HG03575 (cell line): Measurements from ENCODE around the gene CHRNA9.
"Not testable (repeated sequence)": the region's sequence is repeated elsewhere in the genome, so short reads cannot be mapped to it uniquely, and the experiment has no call there.

Experiments
- ATAC-seq: cut with Tn5 transposase; IDR thresholded peaks from one replicate; pipeline ENCODE4 v1.9.1; 2021; ENCODE audit not compliant: unreplicated experiment, insufficient number of reproducible peaks, low FRiP score; ENCODE audit errors: extremely low read depth

The CHRNA9 gene

GRCh38 chr4:40372651-40373050 lies 37.5 kb downstream of the CHRNA9 start:
- ATAC-seq = no peak

DNA sequence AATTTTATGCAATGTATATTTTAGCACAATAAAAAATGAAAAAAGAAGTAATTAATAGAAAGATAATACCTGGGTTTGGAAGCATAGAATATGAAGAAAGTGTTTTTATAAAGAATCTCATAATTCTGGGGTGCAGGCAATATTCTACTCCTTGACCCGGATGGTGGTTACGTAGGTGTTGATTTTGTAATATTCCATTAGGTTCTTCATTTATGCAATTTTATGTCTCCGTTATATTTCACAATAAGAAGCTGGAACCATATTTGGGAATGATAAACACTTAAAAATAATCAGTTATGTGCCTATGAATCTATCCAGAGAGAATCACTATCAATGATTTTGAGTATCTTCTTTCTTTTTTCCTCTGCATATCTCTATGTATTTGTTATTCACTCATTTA lies 38.5 kb downstream of the CHRNA9 start:
- no peak for ATAC-seq

- no peak for ATAC-seq
Observed at GRCh38 chr4:40375095-40375494, 40.0 kb downstream of the CHRNA9 start.

DNA sequence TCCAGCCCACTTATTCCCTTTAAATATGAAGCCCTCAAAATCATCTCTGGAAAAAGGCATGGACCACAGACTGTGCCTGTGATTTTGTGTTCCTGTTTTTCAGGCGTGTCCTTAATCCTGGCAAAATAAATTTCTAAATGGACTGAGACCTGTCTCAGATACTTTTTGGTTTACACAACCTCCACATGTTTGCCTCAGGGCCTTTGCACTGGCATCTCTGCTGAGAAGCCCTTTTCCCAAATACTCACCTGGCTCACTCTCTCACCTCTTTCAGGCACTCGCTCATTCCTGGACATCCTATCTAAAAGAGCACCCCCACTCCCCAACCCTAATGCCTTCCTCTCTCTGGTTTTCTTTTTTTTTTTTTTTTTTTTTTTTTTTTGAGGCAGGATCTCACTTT lies 40.5 kb downstream of the CHRNA9 start:
- no peak for ATAC-seq

DNA sequence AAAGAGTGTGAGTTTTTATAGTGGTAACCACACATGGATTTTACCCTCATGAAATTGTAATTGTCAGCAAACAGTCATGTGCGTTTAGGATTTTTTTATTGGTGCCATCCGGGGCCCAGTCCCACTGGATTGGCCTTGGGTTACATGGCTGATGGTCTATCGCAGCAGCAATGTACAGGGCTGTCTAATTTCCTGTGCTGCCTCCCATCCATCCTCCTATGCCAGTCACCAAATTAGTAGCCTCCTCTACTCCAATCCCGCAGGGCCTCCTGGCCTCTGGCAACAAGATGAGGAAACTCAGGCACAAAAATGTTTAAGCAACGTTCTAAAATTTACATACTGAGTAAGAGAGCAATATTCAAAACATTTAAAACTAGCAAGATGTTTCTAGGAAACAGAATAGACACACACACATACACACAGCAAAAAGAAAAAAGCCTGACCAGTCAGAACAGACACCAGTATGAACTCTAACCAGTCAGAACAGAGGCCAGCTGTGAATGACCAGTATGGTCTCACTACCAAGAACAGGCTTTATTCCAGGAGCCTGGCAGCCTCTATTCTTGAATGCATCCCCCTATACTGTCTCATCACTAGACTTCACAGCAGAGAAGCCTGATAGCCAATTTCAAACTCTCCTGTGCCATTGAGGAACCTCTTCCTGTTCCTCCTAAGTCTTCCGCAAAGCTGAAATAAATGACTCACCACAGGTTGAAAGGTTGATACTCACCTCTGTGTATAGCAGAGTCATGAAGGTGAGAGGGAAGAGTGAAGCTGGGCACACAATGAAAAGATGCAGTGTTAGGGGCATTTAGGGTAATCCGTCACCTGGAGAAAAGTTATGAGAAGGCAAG lies 42.6 kb downstream of the CHRNA9 start:
- ATAC-seq = no peak

DNA sequence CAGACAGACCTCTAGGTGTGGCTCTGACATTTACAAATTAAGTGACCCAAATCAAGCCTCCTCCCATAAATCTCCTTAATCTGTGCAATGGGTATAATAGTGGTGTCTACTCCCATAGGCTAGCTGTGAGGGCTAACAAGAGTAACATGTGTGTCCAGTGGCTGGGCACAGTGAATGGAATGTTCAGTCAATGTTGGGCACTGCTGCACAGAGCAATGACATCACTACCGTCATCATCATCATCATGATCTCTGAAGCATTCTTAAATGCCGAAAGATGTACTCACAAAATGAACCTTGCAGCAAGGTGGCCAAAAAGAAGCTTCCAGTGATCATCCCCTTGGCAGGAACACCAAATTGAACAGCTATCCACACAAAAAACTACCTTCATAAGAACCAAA lies 43.5 kb downstream of the CHRNA9 start:
- no peak for ATAC-seq

DNA sequence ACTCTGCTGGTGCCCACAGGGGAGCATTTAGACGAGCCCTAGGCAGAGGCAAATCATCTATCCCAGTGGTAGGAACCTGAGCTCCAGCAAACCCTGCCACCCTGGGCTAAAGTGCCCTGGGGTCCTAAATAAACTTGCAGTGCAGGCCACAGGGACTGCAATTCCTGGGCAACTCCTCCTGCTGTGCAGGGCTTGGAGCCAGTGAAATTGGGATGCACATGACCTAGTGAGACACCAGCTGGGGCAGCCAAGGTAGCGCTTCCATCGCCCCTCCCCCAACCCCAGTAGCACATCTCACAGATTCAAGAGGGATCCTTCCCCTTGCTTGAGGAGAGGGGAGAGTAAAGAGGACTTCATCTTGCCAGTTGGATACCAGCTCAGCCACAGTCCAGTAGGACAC lies 44.1 kb downstream of the CHRNA9 start:
- no peak for ATAC-seq

- no peak for ATAC-seq
Observed at GRCh38 chr4:40380647-40381046, 45.5 kb downstream of the CHRNA9 start.

DNA sequence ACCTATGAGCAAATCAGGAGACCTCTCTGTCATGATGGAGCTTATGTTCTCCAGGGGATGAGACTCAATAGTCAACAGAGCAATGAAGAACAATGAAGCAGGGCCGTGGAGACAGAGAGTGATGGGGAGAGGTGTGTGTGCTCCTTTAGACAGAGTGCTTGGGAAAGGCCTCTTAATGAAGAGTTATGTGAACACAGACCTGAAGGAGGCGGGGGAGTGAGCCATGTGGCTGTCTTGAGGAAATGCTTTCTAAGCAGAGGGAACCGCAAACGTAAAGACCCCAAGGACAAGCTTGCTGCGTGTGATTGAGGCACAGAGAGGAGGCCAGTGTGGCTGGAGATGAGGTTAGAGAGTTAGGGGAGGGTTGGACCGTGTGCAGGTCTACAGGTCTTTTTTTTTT lies 53.1 kb downstream of the CHRNA9 start:
- ATAC-seq = no peak

DNA sequence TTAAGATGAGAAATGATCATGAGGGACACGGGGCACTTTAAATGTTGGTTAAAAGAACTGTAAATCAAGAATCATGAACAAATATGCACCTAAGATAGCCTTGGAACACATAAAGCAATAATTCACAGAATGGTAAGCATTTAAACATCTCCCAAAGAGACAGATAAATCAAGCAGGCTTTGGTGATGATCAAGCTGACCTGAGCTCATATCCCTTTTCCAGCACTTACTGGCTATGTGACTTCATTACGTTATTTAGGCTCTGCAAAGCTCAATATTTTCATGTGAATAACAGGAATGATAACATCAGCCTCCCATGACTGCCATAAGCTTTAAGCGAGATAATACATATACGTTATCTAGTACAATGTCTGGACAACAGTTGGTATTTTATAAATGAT lies 54.9 kb downstream of the CHRNA9 start:
- ATAC-seq = no peak

DNA sequence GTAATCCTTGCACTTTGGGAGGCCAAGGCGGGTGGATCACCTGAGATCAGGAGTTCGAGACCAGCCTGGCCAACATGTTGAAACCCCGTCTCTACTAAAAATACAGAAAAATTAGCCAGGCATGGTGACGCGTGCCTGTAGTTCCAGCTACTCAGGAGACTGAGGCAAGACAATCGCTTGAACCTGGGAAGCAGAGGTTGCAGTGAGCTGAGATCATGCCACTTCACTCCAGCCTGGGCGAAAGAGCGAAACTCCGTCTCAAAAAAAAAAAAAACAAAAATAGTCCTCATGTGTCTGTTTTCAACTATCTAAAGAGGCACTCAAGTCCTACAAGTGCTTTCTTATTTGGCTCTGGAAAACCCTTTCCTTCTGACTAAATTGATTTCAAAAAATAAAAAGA lies 57.1 kb downstream of the CHRNA9 start:
- not testable (repeated sequence) for ATAC-seq

DNA sequence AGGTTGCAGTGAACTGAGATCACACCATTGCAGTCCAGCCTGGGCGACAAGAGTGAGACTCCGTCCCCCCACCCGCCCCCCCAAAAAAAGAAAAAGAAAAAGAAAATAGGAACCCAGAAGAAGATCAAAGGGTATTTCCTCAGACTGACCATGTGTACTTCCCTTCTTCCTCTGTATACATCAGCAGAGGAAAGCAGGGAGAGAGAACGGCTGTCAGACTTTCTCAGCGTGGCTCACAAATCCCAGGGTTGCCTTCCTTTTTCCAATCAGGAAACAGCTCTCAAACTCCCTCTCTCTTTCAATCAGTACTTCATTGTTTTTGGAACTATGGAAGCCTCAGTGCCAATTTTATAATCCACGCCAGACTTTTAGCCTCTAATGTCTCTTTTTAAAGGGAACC lies 59.1 kb downstream of the CHRNA9 start:
- ATAC-seq = no peak

DNA sequence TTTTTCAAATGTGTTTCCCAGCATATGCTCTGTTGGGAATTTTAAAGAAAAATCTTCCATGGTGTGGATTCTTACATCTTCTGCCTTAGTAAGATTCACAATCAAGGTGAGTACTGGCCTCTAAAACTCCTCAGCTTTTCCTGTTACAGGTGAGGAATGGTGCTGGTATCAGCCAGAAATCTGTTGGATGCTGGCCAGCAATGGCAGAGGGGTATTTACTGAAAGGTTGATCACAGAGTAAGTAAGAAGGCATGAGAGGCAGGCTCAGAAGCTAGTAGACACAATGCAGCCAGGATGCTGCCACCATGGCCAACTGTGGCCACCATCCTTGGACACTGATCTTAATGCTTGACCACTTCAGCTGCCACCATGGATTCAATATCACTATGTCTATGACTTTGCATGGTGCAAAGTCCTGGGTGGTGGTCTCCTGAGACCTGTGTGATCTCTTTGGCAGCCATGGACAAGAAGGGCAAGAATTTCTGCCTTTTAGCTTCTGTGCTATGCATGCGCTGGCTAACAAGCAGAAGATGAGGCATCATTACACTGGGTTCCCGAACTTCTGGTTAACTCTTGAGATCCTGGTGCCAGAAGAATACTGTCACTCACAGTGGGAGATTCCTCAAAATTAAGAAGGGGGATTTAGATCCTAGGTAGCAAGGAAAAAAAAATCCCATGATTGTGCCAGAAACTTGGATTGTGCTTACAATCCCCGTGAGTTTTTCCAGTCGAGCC lies 60.2 kb downstream of the CHRNA9 start:
- ATAC-seq = no peak

GRCh38 chr4:40395908-40396793 lies 61.0 kb downstream of the CHRNA9 start:
- no peak for ATAC-seq

DNA sequence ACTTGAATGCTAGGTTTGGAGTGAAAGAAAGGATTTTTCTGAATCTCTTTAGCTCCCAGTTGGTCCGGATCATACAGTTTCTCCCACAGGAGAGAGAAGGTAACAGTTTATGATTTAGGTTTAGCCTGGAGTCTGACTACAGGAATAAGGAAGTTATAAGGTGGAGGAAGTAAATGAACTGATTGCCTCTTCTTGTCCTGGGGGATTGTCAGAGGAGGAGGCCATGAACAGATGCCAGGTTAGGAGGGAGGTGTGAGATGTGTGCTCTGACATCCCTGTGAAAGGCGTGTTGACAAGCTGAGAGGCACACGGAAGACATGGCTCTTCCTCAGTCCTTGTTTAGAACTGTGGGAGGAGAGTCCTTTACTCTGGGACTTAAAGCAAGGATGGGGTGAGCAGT lies 64.4 kb downstream of the CHRNA9 start:
- ATAC-seq = no peak

- no peak for ATAC-seq
Observed at GRCh38 chr4:40401096-40401495, 66.0 kb downstream of the CHRNA9 start.

- no peak for ATAC-seq
Observed at GRCh38 chr4:40401631-40402030, 66.5 kb downstream of the CHRNA9 start.

GRCh38 chr4:40402556-40402955 lies 67.4 kb downstream of the CHRNA9 start:
- no peak for ATAC-seq

- ATAC-seq = no peak
Observed at GRCh38 chr4:40403081-40403480, 67.9 kb downstream of the CHRNA9 start.
